Endothelial cell of umbilical vein (primary cell): ENCODE data around the gene OR1S2. TPM values are rescaled to one million over a fixed set of nuclear protein-coding genes. Genes with fewer than 3 reads are reported as not detected.

ENCODE experiments used
- BruUV-seq: library from RNA; stranded (reverse); fragments of 400-500 nt; replicated peaks from 2 replicates; lab custom pipeline; 2021; lab: Mats Ljungman, UMichigan
- CTCF ChIA-PET: fragments of 300-600, 350-600 bp; sonication (Branson Sonifier 250); formaldehyde crosslinking; loops from one replicate; lab custom pipeline; 2021; ENCODE audit warnings: antibody characterized with exemption, inconsistent platforms; lab: Charles Lee
- POLR2A ChIA-PET: fragments of 300-600, 350-600 bp; sonication (Branson Sonifier 250); formaldehyde crosslinking; loops from one replicate; lab custom pipeline; 2021; ENCODE audit warnings: antibody characterized with exemption, inconsistent platforms; lab: Charles Lee
- DNase-seq: peaks from one replicate; pipeline ENCODE4 v3.0.0-alpha.2; 2011; ENCODE audit warnings: low read depth, low spot score
- FAIRE-seq: peaks from 2 replicates; lab custom pipeline; 2011; peaks lifted over from hg19 to GRCh38; lab: Jason Lieb, UNC
- H2AFZ ChIP-seq: 2 replicates; pipeline ENCODE4 v1.6.0; 2012; ENCODE audit warnings: low read depth, low read length, control low read depth, inconsistent platforms
- H3K27ac ChIP-seq: 2 replicates; pipeline ENCODE4 v1.5.1; 2011; ENCODE audit warnings: low read depth, mild to moderate bottlenecking, control low read depth, low read length, moderate library complexity; ENCODE audit not compliant: insufficient read depth
- H3K27me3 ChIP-seq, 2 experiments: 2 replicates each; pipeline versions ENCODE4 v1.6.0 to v1.6.1; 2011; ENCODE audit warnings: low read length in 2 of 2, mixed read lengths in 1 of 2; ENCODE audit not compliant: control insufficient read depth in 2 of 2, insufficient read depth in 2 of 2
- H3K36me3 ChIP-seq, 2 experiments: 2 replicates in 1 of 2; 3 replicates in 1 of 2; pipeline ENCODE4 v1.5.1; 2011; ENCODE audit warnings: low read length in 2 of 2, mild to moderate bottlenecking in 1 of 2, moderate library complexity in 1 of 2; ENCODE audit not compliant: control insufficient read depth in 2 of 2, insufficient read depth in 2 of 2; ENCODE audit errors: extremely low read depth in 1 of 2
- H3K4me1 ChIP-seq: 3 replicates; pipeline ENCODE4 v1.5.1; 2011; ENCODE audit warnings: mild to moderate bottlenecking, low read length; ENCODE audit not compliant: control insufficient read depth, insufficient read depth; ENCODE audit errors: extremely low read depth
- H3K4me2 ChIP-seq: 2 replicates; pipeline ENCODE4 v1.6.1; 2011; ENCODE audit warnings: low read length, control low read depth, mixed read lengths; ENCODE audit not compliant: insufficient read depth
- H3K4me3 ChIP-seq, 3 experiments: fragments of 200-600 bp in 1 of 3; sonication (generic), shearing (Covaris generic) in 1 of 3; replicated peaks in 1 of 3; 2 replicates each; pipeline ENCODE4 v1.5.1; 2011 to 2016; ENCODE audit warnings: control low read depth in 3 of 3, low read length in 3 of 3, mild to moderate bottlenecking in 2 of 3, inconsistent platforms in 1 of 3, low read depth in 1 of 3, moderate library complexity in 1 of 3; ENCODE audit not compliant: insufficient read depth in 1 of 3
- H3K79me2 ChIP-seq: 2 replicates; pipeline ENCODE4 v1.6.0; 2012; ENCODE audit warnings: low read length, inconsistent platforms; ENCODE audit not compliant: control insufficient read depth, insufficient read depth
- H3K9ac ChIP-seq: replicated peaks from 2 replicates; pipeline ENCODE3; 2011; ENCODE audit warnings: low read length, control low read depth; ENCODE audit not compliant: insufficient read depth; ENCODE audit errors: extremely low read depth
- H3K9me1 ChIP-seq: replicated peaks from 3 replicates; pipeline ENCODE4 v1.6.0; 2011; ENCODE audit warnings: mild to moderate bottlenecking, low read length; ENCODE audit not compliant: control insufficient read depth, insufficient read depth; ENCODE audit errors: extremely low read depth
- H3K9me3 ChIP-seq: replicated peaks from 2 replicates; pipeline ENCODE4 v1.5.1; 2012; ENCODE audit warnings: low read length, inconsistent platforms; ENCODE audit not compliant: control insufficient read depth, insufficient read depth
- H4K20me1 ChIP-seq: replicated peaks from 2 replicates; pipeline ENCODE3; 2011; ENCODE audit warnings: mild to moderate bottlenecking, low read length; ENCODE audit not compliant: control insufficient read depth, insufficient read depth; ENCODE audit errors: extremely low read depth
- CTCF ChIP-seq, 2 donors: IDR thresholded peaks; 1 replicate in 1 of 2; 2 replicates in 1 of 2; pipeline ENCODE4 v1.5.1; 2011; ENCODE audit warnings: low read length in 2 of 2, mild to moderate bottlenecking in 2 of 2, moderate library complexity in 2 of 2, control low read depth in 1 of 2, inconsistent platforms in 1 of 2, low read depth in 1 of 2; ENCODE audit not compliant: insufficient read depth in 1 of 2; ENCODE audit errors: extremely low read depth in 1 of 2
- FOS ChIP-seq: IDR thresholded peaks from 2 replicates; pipeline ENCODE4 v1.6.1; 2011; ENCODE audit warnings: mild to moderate bottlenecking, low read length, moderate library complexity, borderline replicate concordance; ENCODE audit not compliant: insufficient read depth
- GATA2 ChIP-seq: IDR thresholded peaks from 2 replicates; pipeline ENCODE4 v1.7.0; 2011; ENCODE audit warnings: low read depth, mild to moderate bottlenecking, moderate library complexity, mixed read lengths, low read length; ENCODE audit not compliant: insufficient read length, insufficient read depth
- JUN ChIP-seq: IDR thresholded peaks from 2 replicates; pipeline ENCODE4 v1.6.1; 2011; ENCODE audit warnings: borderline replicate concordance, low read depth; ENCODE audit not compliant: insufficient read length, insufficient read depth
- MAX ChIP-seq: IDR thresholded peaks from 2 replicates; pipeline ENCODE4 v1.6.1; 2011; ENCODE audit not compliant: insufficient read depth, insufficient read length
- MYC ChIP-seq: IDR thresholded peaks from one replicate; pipeline ENCODE4 v1.6.1; 2011; ENCODE audit warnings: mild to moderate bottlenecking, low read depth, low read length
- POLR2A ChIP-seq: IDR thresholded peaks from 2 replicates; pipeline ENCODE4 v1.6.1; 2012; ENCODE audit warnings: low read depth, mild to moderate bottlenecking, control low read depth, low read length
- POLR2AphosphoS5 ChIP-seq: IDR thresholded peaks from 2 replicates; pipeline ENCODE4 v1.6.1; 2012; ENCODE audit warnings: low read depth, mild to moderate bottlenecking, control low read depth, low read length, moderate library complexity; ENCODE audit not compliant: insufficient read depth
- dilution Hi-C: fragments of 300-500 bp; cut with MboI; formaldehyde crosslinking; loops from one replicate; pipeline ENCODE4 v1.15.0; 2019; ENCODE audit warnings: low sequenced_read_pairs; ENCODE audit not compliant: extremely low pct_ligation_motif_present
- intact Hi-C: fragments of 100-400 bp; cut with micrococcal nuclease; formaldehyde crosslinking; loops from one replicate; pipeline ENCODE4 v1.10.0; 2022
- polyA plus RNA-seq, 4 experiments: library from polyadenylated mRNA; depleted of rRNA in 3 of 4; stranded (reverse) in 3 of 4; unstranded in 1 of 4; fragments of >200 nt; gene quantifications; 2 replicates each; pipeline versions ENCODE4 v1.2.1 to v1.2.3, GENCODE V29; 2011 to 2012; ENCODE audit warnings: missing spikeins in 1 of 4
- total RNA-seq: library from RNA; stranded (reverse); gene quantifications from 2 replicates; pipeline ENCODE4 v1.2.3, GENCODE V29; 2021

Gene OR1S2
- total and polyA plus RNA-seq, 2 donors (not counting 3 experiments of a cell fraction or from before 2014, with no cell fraction given): not detected

- intact Hi-C loops (no loop called here), dilution Hi-C loops (no loop called here)
- Histone ChIP-seq H3K79me2 (no peaks in the 10 kb centered on the region), H2AFZ (no peak overlapping the region), H3K4me2 (no peak overlapping the region), H3K27me3 (no peaks in the 10 kb centered on the region), H3K9ac (no peak overlapping the region), H3K4me3 (no peak overlapping the region), H3K36me3 (no peaks in the 10 kb centered on the region), H3K27ac (no peak overlapping the region), H3K4me1 (no peaks in the 10 kb centered on the region), H4K20me1 (no peaks in the 10 kb centered on the region), H3K9me1 (no peaks in the 10 kb centered on the region), H3K9me3 (no peaks in the 10 kb centered on the region)
- BruUV-seq: no TSS peak
- DNase-seq (no peak), FAIRE-seq (no peak)
- TF ChIP-seq POLR2A: no peak
- no peak for TF ChIP-seq MYC
- TF ChIP-seq JUN: no peak
- TF ChIP-seq MAX: no peak
- TF ChIP-seq POLR2AphosphoS5: no peak
- TF ChIP-seq FOS: no peak
- TF ChIP-seq CTCF (IDR thresholded peaks at IDR 0.05; ENCODE audit: extremely low read depth in 1 of 2, insufficient read depth in 1 of 2, low read depth in 1 of 2, low read length in 2 of 2): no peak
- no peak for TF ChIP-seq GATA2
- ChIA-PET POLR2A (no interaction called here), CTCF (no interaction called here)
These were observed 17.0 kb downstream of the OR1S2 start for GRCh38 chr11:58186938-58187337.
